IPS-18a (cell line): ENCODE results near the gene CCDC148.
A peak's percentile ranks its signal among the peaks of the same experiment; 100 is the strongest.
"Not testable (repeated sequence)": the region's sequence is repeated elsewhere in the genome, so short reads cannot be mapped to it uniquely, and the experiment has no call there.

ENCODE experiments used
- H3K27ac ChIP-seq: one replicate; pipeline ENCODE4 v1.5.1; 2013; ENCODE audit warnings: low read length
- H3K27me3 ChIP-seq: one replicate; pipeline ENCODE4 v1.6.1; 2013; ENCODE audit warnings: mild to moderate bottlenecking, low read length; ENCODE audit not compliant: control insufficient read depth, insufficient read depth
- H3K36me3 ChIP-seq: one replicate; pipeline ENCODE4 v1.6.1; 2013; ENCODE audit warnings: low read depth, low read length; ENCODE audit not compliant: control insufficient read depth
- H3K4me1 ChIP-seq: one replicate; pipeline ENCODE4 v1.6.1; 2013; ENCODE audit warnings: low read depth, low read length; ENCODE audit not compliant: control insufficient read depth
- H3K4me3 ChIP-seq: one replicate; pipeline ENCODE4 v1.5.1; 2013; ENCODE audit warnings: low read length
- H3K9ac ChIP-seq: one replicate; pipeline ENCODE4 v1.6.1; 2013; ENCODE audit warnings: mild to moderate bottlenecking, low read length, moderate library complexity
- H3K9me3 ChIP-seq: one replicate; pipeline ENCODE4 v1.6.1; 2013; ENCODE audit warnings: low read depth, low read length; ENCODE audit not compliant: control insufficient read depth

The CCDC148 gene

GRCh38 chr2:158459161-158460003 lies 2.8 kb upstream of the CCDC148 start:
- no peaks in the 10 kb centered on the region for H3K27me3 ChIP-seq
- peaks cover 28% of the 10 kb centered on the region for H3K4me1 ChIP-seq
- H3K9ac ChIP-seq: peak overlapping the region; percentile 88
- H3K36me3 ChIP-seq: no peaks in the 10 kb centered on the region
- H3K27ac ChIP-seq: no peak overlapping the region
- peak overlapping the region; percentile 95 for H3K4me3 ChIP-seq
- H3K9me3 ChIP-seq: no peaks in the 10 kb centered on the region

GRCh38 chr2:158458617-158458920 lies 2.0 kb upstream of the CCDC148 start:
- Histone ChIP-seq H3K27me3 (no peaks in the 10 kb centered on the region), H3K9me3 (no peaks in the 10 kb centered on the region), H3K4me3 (peak overlapping the region; percentile 95), H3K4me1 (peaks cover 28% of the 10 kb centered on the region), H3K36me3 (no peaks in the 10 kb centered on the region), H3K9ac (peak overlapping the region; percentile 88), H3K27ac (no peak overlapping the region)

DNA sequence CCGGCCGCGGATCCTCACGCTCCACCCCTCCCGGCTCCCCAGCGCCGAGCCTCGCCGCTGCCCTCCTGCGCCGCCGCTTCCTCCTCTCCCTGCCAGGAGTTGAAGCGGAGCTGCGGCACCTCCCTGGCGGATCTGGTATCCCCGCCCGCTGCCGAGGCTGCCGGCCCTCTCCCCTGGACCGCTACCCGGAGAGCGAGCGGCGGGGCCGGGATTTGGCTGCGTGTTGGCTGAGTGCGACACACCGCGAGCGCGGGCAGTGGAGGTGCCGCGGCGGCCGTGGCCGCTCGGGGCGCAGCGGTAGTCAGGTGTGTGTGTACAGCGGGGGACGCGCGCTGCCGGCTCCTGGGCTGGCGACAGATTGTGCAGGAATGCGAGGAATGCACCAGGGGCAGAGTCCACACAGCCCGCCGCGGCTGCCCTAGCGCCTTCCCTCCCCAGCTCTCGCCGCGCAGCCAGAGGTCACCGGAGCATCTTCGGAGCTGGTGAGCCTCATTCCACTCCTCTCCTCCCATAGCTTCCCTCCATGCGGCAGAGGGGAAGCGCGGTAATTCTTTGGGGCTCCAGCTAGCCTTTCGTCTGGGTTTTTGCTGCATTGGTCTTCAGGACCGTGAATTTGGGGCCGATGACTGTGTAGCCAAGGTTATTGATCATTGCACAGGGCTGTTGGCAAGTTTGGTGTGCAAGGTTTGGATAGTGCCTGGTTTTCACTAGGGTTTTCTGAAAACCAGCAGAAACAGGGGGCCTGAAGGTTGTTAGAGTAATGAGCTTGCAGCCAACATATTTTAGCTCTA lies 1.5 kb upstream of the CCDC148 start:
- Histone ChIP-seq H3K27ac (peak overlapping the region; percentile 43), H3K9me3 (no peaks in the 10 kb centered on the region), H3K9ac (peak overlapping the region; percentile 88), H3K4me1 (peaks cover 28% of the 10 kb centered on the region), H3K4me3 (peak overlapping the region; percentile 95), H3K27me3 (no peaks in the 10 kb centered on the region), H3K36me3 (no peaks in the 10 kb centered on the region)

GRCh38 chr2:158457092-158457825 lies 706 bp upstream of the CCDC148 start:
- H3K27me3 ChIP-seq: no peaks in the 10 kb centered on the region
- H3K36me3 ChIP-seq: no peaks in the 10 kb centered on the region
- H3K4me3 ChIP-seq: peak overlapping the region; percentile 95
- H3K27ac ChIP-seq: peak overlapping the region; percentile 43
- no peaks in the 10 kb centered on the region for H3K9me3 ChIP-seq
- H3K4me1 ChIP-seq: peaks cover 28% of the 10 kb centered on the region
- H3K9ac ChIP-seq: peak overlapping the region; percentile 88

DNA sequence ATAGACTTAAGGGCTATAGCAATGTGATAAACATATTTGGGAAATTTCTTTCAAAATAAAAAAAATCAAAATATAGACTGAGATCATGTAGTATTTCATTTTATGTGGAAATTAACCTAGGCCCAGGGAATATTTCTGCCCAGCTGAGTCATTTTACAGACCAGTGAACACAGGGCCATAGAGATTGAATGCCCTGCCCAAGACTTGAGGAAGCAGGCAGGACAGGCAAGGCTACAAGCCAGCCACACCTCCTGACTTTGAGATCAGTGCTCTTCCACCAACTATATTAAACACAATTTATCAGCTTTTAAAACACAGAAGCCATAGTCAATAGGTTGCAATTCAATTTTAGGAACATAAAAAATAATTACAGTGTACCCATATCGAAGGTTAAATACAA lies 12.9 kb downstream of the CCDC148 start:
- Histone ChIP-seq H3K4me3 (no peak overlapping the region), H3K36me3 (no peaks in the 10 kb centered on the region), H3K4me1 (no peaks in the 10 kb centered on the region), H3K27ac (no peak overlapping the region), H3K9me3 (no peaks in the 10 kb centered on the region), H3K9ac (no peak overlapping the region), H3K27me3 (no peaks in the 10 kb centered on the region)

DNA sequence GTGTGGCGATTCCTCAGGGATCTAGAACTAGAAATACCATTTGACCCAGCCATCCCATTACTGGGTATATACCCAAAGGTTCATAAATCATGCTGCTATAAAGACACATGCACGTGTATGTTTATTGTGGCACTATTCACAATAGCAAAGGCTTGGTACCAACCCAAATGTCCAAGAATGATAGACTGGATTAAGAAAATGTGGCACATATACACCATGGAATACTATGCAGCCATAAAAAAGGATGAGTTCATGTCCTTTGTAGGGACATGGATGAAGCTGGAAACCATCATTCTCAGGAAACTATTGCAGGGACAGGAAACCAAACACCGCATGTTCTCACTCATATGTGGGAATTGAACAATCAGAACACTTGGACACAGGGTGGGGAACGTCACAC lies 17.5 kb downstream of the CCDC148 start:
- not testable (repeated sequence) for H3K9ac ChIP-seq, H3K36me3 ChIP-seq, H3K27ac ChIP-seq, H3K9me3 ChIP-seq, H3K27me3 ChIP-seq, H3K4me1 ChIP-seq, H3K4me3 ChIP-seq

DNA sequence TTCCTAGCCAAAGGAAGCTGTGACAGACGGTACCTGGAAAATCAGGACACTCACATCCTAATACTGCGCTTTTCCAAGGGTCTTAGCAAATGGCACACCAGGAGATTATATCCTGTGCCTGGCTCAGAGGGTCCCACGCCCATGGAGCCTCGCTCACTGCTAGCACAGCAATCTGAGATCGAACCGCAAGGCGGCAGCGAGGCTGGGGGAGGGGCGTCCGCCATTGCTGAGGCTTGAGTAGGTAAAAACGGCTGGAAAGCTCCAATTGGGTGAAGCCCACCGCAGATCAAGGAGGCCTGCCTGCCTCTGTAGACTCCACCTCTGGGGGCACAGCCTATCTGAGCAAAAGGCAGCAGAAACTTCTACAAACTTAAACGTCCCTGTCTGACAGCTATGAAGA lies 22.8 kb downstream of the CCDC148 start:
- not testable (repeated sequence) for H3K36me3 ChIP-seq, H3K27me3 ChIP-seq, H3K4me1 ChIP-seq, H3K4me3 ChIP-seq, H3K9ac ChIP-seq, H3K27ac ChIP-seq, H3K9me3 ChIP-seq

DNA sequence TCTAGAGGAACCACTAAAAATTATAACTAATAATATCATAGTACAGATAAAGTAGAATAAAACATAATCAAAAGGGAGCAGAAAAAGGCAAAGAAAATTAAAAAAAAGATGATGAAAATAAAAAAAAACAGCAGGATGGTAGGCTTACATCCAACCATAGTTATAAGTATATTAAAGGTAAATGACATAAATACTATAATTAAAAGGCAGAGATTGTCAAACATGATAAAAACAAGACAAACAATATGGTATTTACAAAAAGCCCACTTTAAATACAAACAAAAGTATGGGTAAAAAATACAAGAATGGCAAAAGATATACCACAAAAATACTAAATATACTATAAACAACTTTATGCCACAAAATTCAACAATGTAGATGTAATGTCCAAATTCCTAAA lies 24.4 kb downstream of the CCDC148 start:
- no peaks in the 10 kb centered on the region for H3K27me3 ChIP-seq
- no peaks in the 10 kb centered on the region for H3K36me3 ChIP-seq
- H3K4me3 ChIP-seq: no peak overlapping the region
- no peaks in the 10 kb centered on the region for H3K9me3 ChIP-seq
- no peak overlapping the region for H3K9ac ChIP-seq
- no peaks in the 10 kb centered on the region for H3K4me1 ChIP-seq
- no peak overlapping the region for H3K27ac ChIP-seq

- Histone ChIP-seq H3K9ac (no peak overlapping the region), H3K36me3 (no peaks in the 10 kb centered on the region), H3K27ac (no peak overlapping the region), H3K4me1 (peaks cover 12% of the 10 kb centered on the region), H3K27me3 (peaks cover 38% of the 10 kb centered on the region), H3K9me3 (peaks cover 4% of the 10 kb centered on the region), H3K4me3 (no peak overlapping the region)
Measured at GRCh38 chr2:158414538-158414937, 42.0 kb downstream of the CCDC148 start.

DNA sequence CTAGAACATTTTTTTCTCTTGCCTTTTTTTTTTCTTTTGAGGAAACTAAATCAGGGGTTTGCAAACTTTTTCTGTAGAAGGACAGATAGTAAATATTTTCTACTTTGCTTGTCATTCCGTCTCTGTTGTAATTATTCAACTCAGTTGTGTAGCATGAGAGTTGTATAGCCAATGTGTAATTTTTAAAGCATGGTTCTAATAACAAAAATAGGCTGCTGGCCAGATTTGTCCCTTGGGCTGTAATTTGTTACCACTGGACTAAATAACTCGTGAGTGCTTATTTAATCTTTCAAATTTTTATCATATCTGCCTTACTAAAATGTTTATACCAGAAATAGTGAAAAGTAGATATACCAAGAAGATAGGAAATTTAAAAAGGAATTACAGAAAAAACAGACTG lies 43.0 kb downstream of the CCDC148 start:
- no peak overlapping the region for H3K27ac ChIP-seq
- no peak overlapping the region for H3K4me3 ChIP-seq

GRCh38 chr2:158412206-158412605 lies 44.3 kb downstream of the CCDC148 start:
- H3K9ac ChIP-seq: no peak overlapping the region
- peaks cover 4% of the 10 kb centered on the region for H3K9me3 ChIP-seq
- no peak overlapping the region for H3K27ac ChIP-seq
- H3K36me3 ChIP-seq: no peaks in the 10 kb centered on the region
- H3K27me3 ChIP-seq: peaks cover 38% of the 10 kb centered on the region
- H3K4me1 ChIP-seq: peaks cover 12% of the 10 kb centered on the region
- H3K4me3 ChIP-seq: no peak overlapping the region

More for the DNA sequence above, 43.0 kb downstream of the CCDC148 start:
- H3K36me3 ChIP-seq: no peaks in the 10 kb centered on the region
- H3K9me3 ChIP-seq: peaks cover 4% of the 10 kb centered on the region
- peaks cover 38% of the 10 kb centered on the region for H3K27me3 ChIP-seq
- peaks cover 12% of the 10 kb centered on the region for H3K4me1 ChIP-seq
- H3K9ac ChIP-seq: no peak overlapping the region
